PC-3 (cell line): ENCODE data around the gene LGALS9. TPM values are rescaled to one million over a fixed set of nuclear protein-coding genes. Genes with fewer than 3 reads are reported as not detected.
A peak's percentile ranks its signal among the peaks of the same experiment; 100 is the strongest.

Experiments used
- ATAC-seq: fragments of 200-7000 bp; cut with Tn5 transposase; 2 replicates; pipeline ENCODE4 v1.9.1; 2020; ENCODE audit warnings: mild to moderate bottlenecking, moderate library complexity
- BruUV-seq: library from RNA; stranded (reverse); fragments of 400-500 nt; replicated peaks from 2 replicates; lab custom pipeline; 2021; lab: Mats Ljungman, UMichigan
- CTCF ChIA-PET: fragments of 300-600 bp; sonication (Branson Sonifier 250); formaldehyde crosslinking; loops from one replicate; lab custom pipeline; 2022; ENCODE audit warnings: antibody characterized with exemption; lab: Charles Lee
- POLR2A ChIA-PET: fragments of 300-600 bp; sonication (Branson Sonifier 250); formaldehyde crosslinking; loops from one replicate; lab custom pipeline; 2022; ENCODE audit warnings: antibody characterized with exemption; ENCODE audit not compliant: unreplicated experiment; lab: Charles Lee
- DNase-seq: peaks from one replicate; pipeline ENCODE4 v3.0.0-alpha.2; 2015
- H2AFZ ChIP-seq: fragments of 300-600 bp; sonication (generic); 2 replicates; pipeline ENCODE4 v1.6.0; 2016; ENCODE audit warnings: antibody characterized with exemption, low read length
- H3F3A ChIP-seq: fragments of 300-600 bp; sonication (generic); one replicate; pipeline ENCODE4 v1.6.0; 2017; ENCODE audit warnings: antibody characterized with exemption, low read length, control low read depth, mild to moderate bottlenecking; ENCODE audit not compliant: unreplicated experiment
- H3K27ac ChIP-seq: fragments of 300-600 bp; sonication (generic); 2 replicates; pipeline ENCODE4 v1.5.1; 2016; ENCODE audit warnings: mild to moderate bottlenecking, low read length
- H3K27me3 ChIP-seq: fragments of 300-600 bp; sonication (generic); 2 replicates; pipeline ENCODE4 v1.6.1; 2016; ENCODE audit warnings: low read length, mixed read lengths
- H3K36me3 ChIP-seq: fragments of 300-600 bp; sonication (generic); 2 replicates; pipeline ENCODE4 v1.6.1; 2016; ENCODE audit warnings: low read depth, mixed run types, low read length, mixed read lengths
- H3K4me1 ChIP-seq: fragments of 300-600 bp; sonication (generic); 2 replicates; pipeline ENCODE4 v1.5.1; 2016; ENCODE audit warnings: low read length; ENCODE audit not compliant: insufficient read depth
- H3K4me2 ChIP-seq: fragments of 300-600 bp; sonication (generic); 2 replicates; pipeline ENCODE4 v1.6.0; 2016; ENCODE audit warnings: low read length
- H3K4me3 ChIP-seq: fragments of 300-600 bp; sonication (generic); 2 replicates; pipeline ENCODE4 v1.5.1; 2016; ENCODE audit warnings: mild to moderate bottlenecking, low read length, mixed read lengths
- H3K79me2 ChIP-seq: fragments of 300-600 bp; sonication (generic); 2 replicates; pipeline ENCODE4 v1.6.1; 2017; ENCODE audit warnings: low read length, mixed read lengths
- H3K9ac ChIP-seq: fragments of 300-600 bp; sonication (generic); 2 replicates; pipeline ENCODE4 v1.6.0; 2016; ENCODE audit warnings: mild to moderate bottlenecking, low read length
- H3K9me2 ChIP-seq: fragments of 300-600 bp; sonication (generic); replicated peaks from 2 replicates; pipeline ENCODE4 v1.6.1; 2016; ENCODE audit warnings: mixed run types, low read length, mixed read lengths
- H3K9me3 ChIP-seq: fragments of 300-600 bp; sonication (generic); 2 replicates; pipeline ENCODE4 v1.6.1; 2016; ENCODE audit warnings: low read length, mixed read lengths
- H4K20me1 ChIP-seq: fragments of 300-600 bp; sonication (generic); 2 replicates; pipeline ENCODE4 v1.6.1; 2016; ENCODE audit warnings: low read length, mixed read lengths
- CTCF ChIP-seq: fragments of 300-600 bp; sonication (generic); conservative IDR thresholded peaks from 2 replicates; pipeline ENCODE4 v1.5.1; 2017; ENCODE audit warnings: antibody characterized with exemption, low read depth, mild to moderate bottlenecking, low read length
- EZH2 ChIP-seq: fragments of 300-600 bp; sonication (generic); IDR thresholded peaks from one replicate; pipeline ENCODE4 v1.6.1; 2017; ENCODE audit warnings: antibody characterized with exemption, mild to moderate bottlenecking, low read length; ENCODE audit not compliant: unreplicated experiment
- EZH2phosphoT487 ChIP-seq: fragments of 300-600 bp; sonication (generic); IDR thresholded peaks from 2 replicates; pipeline ENCODE4 v1.6.1; 2018; ENCODE audit warnings: mild to moderate bottlenecking, antibody characterized with exemption, low read length, borderline replicate concordance
- intact Hi-C: fragments of 100-400 bp; cut with micrococcal nuclease; formaldehyde crosslinking; loops from 2 replicates; pipeline ENCODE4 v1.9.0; 2023
- total RNA-seq: library from RNA; depleted of rRNA; stranded (reverse); fragments of >200 nt; gene quantifications from 2 replicates; pipeline ENCODE4 v1.2.3, GENCODE V29; 2014

The LGALS9 gene
- total RNA-seq, 1 experiment from 2014 or later: 1.1 TPM

DNA sequence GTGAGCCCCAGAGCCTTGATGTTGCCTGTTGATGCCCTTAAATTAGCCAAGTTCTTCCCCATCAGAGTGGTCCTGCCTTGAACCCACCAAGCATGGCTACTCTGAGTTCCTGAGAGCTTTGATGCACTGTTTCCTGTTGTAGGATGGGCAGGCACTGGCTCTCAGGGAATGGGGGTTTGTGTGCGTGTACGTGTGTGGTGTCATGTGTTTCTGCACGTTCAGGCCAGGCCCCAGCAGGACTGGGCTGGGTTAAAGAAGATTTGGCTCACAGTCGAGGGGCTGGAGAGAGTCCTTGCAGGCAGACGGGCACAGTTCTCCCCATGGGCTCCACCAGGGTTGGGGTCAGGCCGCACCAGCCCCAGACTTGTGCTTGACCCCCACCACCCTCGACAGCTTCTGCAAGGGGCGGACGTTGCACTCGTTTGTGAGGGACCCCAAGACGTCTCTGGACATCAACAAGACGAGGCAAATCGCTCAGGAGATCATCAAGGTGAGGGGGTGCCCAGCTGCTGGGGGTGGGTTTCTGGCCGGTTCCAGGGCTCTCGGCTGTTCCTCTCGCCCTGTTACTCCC, 23.4 kb upstream of the LGALS9 start:
- H3K27me3 ChIP-seq: no peaks in the 10 kb centered on the region
- H3K27ac ChIP-seq: no peak overlapping the region
- no peak overlapping the region for H3K4me3 ChIP-seq
- DNase-seq (no peak), ATAC-seq (no peak)
- H3K4me1 ChIP-seq: peaks cover 23% of the 10 kb centered on the region
- no peak overlapping the region for H3K9ac ChIP-seq
- no peaks in the 10 kb centered on the region for H4K20me1 ChIP-seq
- H3F3A ChIP-seq: no peaks in the 10 kb centered on the region
- intact Hi-C loops: no loop called here
- CTCF ChIA-PET: no interaction called here
- H3K36me3 ChIP-seq: no peaks in the 10 kb centered on the region
- H3K9me3 ChIP-seq: no peaks in the 10 kb centered on the region
- H3K79me2 ChIP-seq: no peaks in the 10 kb centered on the region
- TF ChIP-seq EZH2phosphoT487 (no peak), CTCF (no peak), EZH2 (no peak)
- no TSS peak for BruUV-seq
- H3K9me2 ChIP-seq: no peaks in the 10 kb centered on the region
- POLR2A ChIA-PET: no interaction called here
- no peak overlapping the region for H2AFZ ChIP-seq
- H3K4me2 ChIP-seq: no peak overlapping the region

- TF ChIP-seq CTCF (no peak), EZH2 (no peak), EZH2phosphoT487 (no peak)
- H3K27ac ChIP-seq: no peak overlapping the region
- no peak overlapping the region for H3K4me2 ChIP-seq
- H3K4me1 ChIP-seq: peaks cover 20% of the 10 kb centered on the region
- DNase-seq (peak; percentile 39), ATAC-seq (peak; percentile 37; the same call in 1 of the 2 replicates)
- no peak overlapping the region for H3K4me3 ChIP-seq
- H3K9ac ChIP-seq: no peak overlapping the region
- ChIA-PET POLR2A (no interaction called here), CTCF (no interaction called here)
- H3K27me3 ChIP-seq: no peaks in the 10 kb centered on the region
- BruUV-seq: no TSS peak
- H3K9me2 ChIP-seq: no peaks in the 10 kb centered on the region
- intact Hi-C loops: no loop called here
- H3K9me3 ChIP-seq: no peaks in the 10 kb centered on the region
- H3K36me3 ChIP-seq: no peaks in the 10 kb centered on the region
- H4K20me1 ChIP-seq: no peaks in the 10 kb centered on the region
- H3K79me2 ChIP-seq: no peaks in the 10 kb centered on the region
- H2AFZ ChIP-seq: no peak overlapping the region
- no peaks in the 10 kb centered on the region for H3F3A ChIP-seq
Measured at GRCh38 chr17:27608328-27609230, 22.4 kb upstream of the LGALS9 start.
